HG02885 (cell line): Measurements from ENCODE around the gene OR2F1.

Source experiments
- ATAC-seq: cut with Tn5 transposase; IDR thresholded peaks from one replicate; pipeline ENCODE4 v1.9.1; 2021; ENCODE audit warnings: mild to moderate bottlenecking; ENCODE audit not compliant: unreplicated experiment, poor library complexity

The OR2F1 gene

GRCh38 chr7:143948733-143949132 lies 5.9 kb upstream of the OR2F1 start:
- no peak for ATAC-seq

- no peak for ATAC-seq
Observed at GRCh38 chr7:143953421-143953820, 1.2 kb upstream of the OR2F1 start.

GRCh38 chr7:143954135-143954534 lies 509 bp upstream of the OR2F1 start:
- ATAC-seq: no peak

GRCh38 chr7:143958781-143959180 lies 4.1 kb downstream of the OR2F1 start:
- ATAC-seq: no peak

- ATAC-seq: no peak
Observed at GRCh38 chr7:143960813-143961610, 6.4 kb downstream of the OR2F1 start.

- ATAC-seq: no peak
Observed at GRCh38 chr7:143965280-143965679, 10.6 kb downstream of the OR2F1 start.

- ATAC-seq: no peak
Observed at GRCh38 chr7:143967398-143967797, 12.8 kb downstream of the OR2F1 start.

GRCh38 chr7:143973870-143974416 lies 19.3 kb downstream of the OR2F1 start:
- no peak for ATAC-seq

GRCh38 chr7:143974459-143974858 lies 19.8 kb downstream of the OR2F1 start:
- ATAC-seq: no peak

- ATAC-seq: no peak
Observed at GRCh38 chr7:143975617-143976016, 21.0 kb downstream of the OR2F1 start.

- no peak for ATAC-seq
Observed at GRCh38 chr7:143978585-143978984, 23.9 kb downstream of the OR2F1 start.

- no peak for ATAC-seq
Observed at GRCh38 chr7:143979359-143979758, 24.7 kb downstream of the OR2F1 start.

- ATAC-seq: no peak
Observed at GRCh38 chr7:143979998-143980397, 25.4 kb downstream of the OR2F1 start.

GRCh38 chr7:143980746-143981510 lies 26.3 kb downstream of the OR2F1 start:
- ATAC-seq: no peak

- no peak for ATAC-seq
Observed at GRCh38 chr7:143983960-143984359, 29.3 kb downstream of the OR2F1 start.

- ATAC-seq: peak; percentile 72
Observed at GRCh38 chr7:143987513-143987912, 32.9 kb downstream of the OR2F1 start.

- ATAC-seq: no peak
Observed at GRCh38 chr7:143988976-143989745, 34.5 kb downstream of the OR2F1 start.

- no peak for ATAC-seq
Observed at GRCh38 chr7:143992670-143993069, 38.0 kb downstream of the OR2F1 start.

- no peak for ATAC-seq
Observed at GRCh38 chr7:143993924-143994323, 39.3 kb downstream of the OR2F1 start.

GRCh38 chr7:144000020-144000419 lies 45.4 kb downstream of the OR2F1 start, which contains the start of gene OR6B1:
OR6B1 (plus strand) TSS chr7:144000320; CDS start chr7:144003997, 3,677 bp downstream.
- ATAC-seq: no peak
